ENCODE results near the gene DDIT4L.
"Not testable (repeated sequence)": the region's sequence is repeated elsewhere in the genome, so short reads cannot be mapped to it uniquely, and the experiment has no call there.

DDIT4L gene, protein sequence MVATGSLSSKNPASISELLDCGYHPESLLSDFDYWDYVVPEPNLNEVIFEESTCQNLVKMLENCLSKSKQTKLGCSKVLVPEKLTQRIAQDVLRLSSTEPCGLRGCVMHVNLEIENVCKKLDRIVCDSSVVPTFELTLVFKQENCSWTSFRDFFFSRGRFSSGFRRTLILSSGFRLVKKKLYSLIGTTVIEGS

GRCh38 chr4:100189820-100190642 lies at the start of gene DDIT4L:
TSS of gene DDIT4L (minus strand) at chr4:100190468. CDS start at chr4:100189983, 485 bp downstream.
- peak within 1 kb of the TSS; percentile 26; the same call in 1 of the 2 replicates for H3K9ac ChIP-seq (ENCODE audit: low read depth, low read length)
- no peaks in the 10 kb centered on the region for H3K36me3 ChIP-seq (ENCODE audit: control insufficient read depth, insufficient read depth, low read length)
- H3K9me3 ChIP-seq (ENCODE audit: control insufficient read depth, insufficient read depth, low read length), result no peaks in the 10 kb centered on the region
- H3K27ac ChIP-seq (ENCODE audit: low read depth, low read length), result peak within 1 kb of the TSS; percentile 21
- peak within 1 kb of the TSS; percentile 84 for H3K4me3 ChIP-seq (ENCODE audit: low read depth, low read length)
- H3K27me3 ChIP-seq (ENCODE audit: control insufficient read depth, insufficient read depth, low read length), result peaks cover 38% of the 10 kb centered on the region
- H3K4me1 ChIP-seq (ENCODE audit: control insufficient read depth, insufficient read depth, low read length), result peaks cover 30% of the 10 kb centered on the region

GRCh38 chr4:100240008-100240407 lies 49.7 kb upstream of the DDIT4L start:
- H3K4me3 ChIP-seq (ENCODE audit: low read depth, low read length), result no peak overlapping the region
- no peaks in the 10 kb centered on the region for H3K4me1 ChIP-seq (ENCODE audit: control insufficient read depth, insufficient read depth, low read length)
- H3K27ac ChIP-seq (ENCODE audit: low read depth, low read length), result no peak overlapping the region
- H3K36me3 ChIP-seq (ENCODE audit: control insufficient read depth, insufficient read depth, low read length), result no peaks in the 10 kb centered on the region
- no peak overlapping the region for H3K9ac ChIP-seq (ENCODE audit: low read depth, low read length)
- H3K27me3 ChIP-seq (ENCODE audit: control insufficient read depth, insufficient read depth, low read length), result no peaks in the 10 kb centered on the region
- H3K9me3 ChIP-seq (ENCODE audit: control insufficient read depth, insufficient read depth, low read length), result no peaks in the 10 kb centered on the region; the same call in 1 of the 2 replicates

- no peaks in the 10 kb centered on the region for H3K36me3 ChIP-seq (ENCODE audit: control insufficient read depth, insufficient read depth, low read length)
- no peak overlapping the region for H3K27ac ChIP-seq (ENCODE audit: low read depth, low read length)
- no peak overlapping the region for H3K9ac ChIP-seq (ENCODE audit: low read depth, low read length)
- H3K4me3 ChIP-seq (ENCODE audit: low read depth, low read length), result no peak overlapping the region
- H3K27me3 ChIP-seq (ENCODE audit: control insufficient read depth, insufficient read depth, low read length), result no peaks in the 10 kb centered on the region
- H3K9me3 ChIP-seq (ENCODE audit: control insufficient read depth, insufficient read depth, low read length), result peaks cover 34% of the 10 kb centered on the region
- no peaks in the 10 kb centered on the region for H3K4me1 ChIP-seq (ENCODE audit: control insufficient read depth, insufficient read depth, low read length)
Observed at GRCh38 chr4:100224721-100225120, 34.5 kb upstream of the DDIT4L start.

GRCh38 chr4:100224160-100224559 lies 33.9 kb upstream of the DDIT4L start:
- Histone ChIP-seq H3K9me3 (ENCODE audit: control insufficient read depth, insufficient read depth, low read length) (peaks cover 29% of the 10 kb centered on the region), H3K4me3 (ENCODE audit: low read depth, low read length) (no peak overlapping the region), H3K27ac (ENCODE audit: low read depth, low read length) (no peak overlapping the region), H3K9ac (ENCODE audit: low read depth, low read length) (no peak overlapping the region), H3K36me3 (ENCODE audit: control insufficient read depth, insufficient read depth, low read length) (no peaks in the 10 kb centered on the region), H3K27me3 (ENCODE audit: control insufficient read depth, insufficient read depth, low read length) (no peaks in the 10 kb centered on the region), H3K4me1 (ENCODE audit: control insufficient read depth, insufficient read depth, low read length) (no peaks in the 10 kb centered on the region)

DNA sequence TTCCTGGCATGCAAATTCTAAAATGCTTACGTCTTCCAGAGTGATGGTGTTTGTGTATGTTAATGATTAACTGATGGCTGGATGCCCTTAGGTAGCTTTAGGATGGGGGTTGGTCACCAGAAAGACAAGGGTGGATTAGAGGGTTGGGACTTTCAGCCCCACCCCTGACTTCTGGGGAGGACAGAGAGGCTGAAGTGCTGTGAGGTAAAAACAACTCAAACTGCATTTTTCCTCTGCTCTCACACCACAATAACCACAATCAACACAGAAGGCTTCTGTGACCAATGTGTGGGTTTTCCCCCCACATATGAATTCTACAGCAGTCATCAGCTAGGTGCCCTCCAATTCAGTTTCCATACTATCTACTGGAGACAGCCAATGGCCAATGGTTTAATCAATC lies 18.7 kb upstream of the DDIT4L start:
- H3K4me1 ChIP-seq (ENCODE audit: control insufficient read depth, insufficient read depth, low read length), result no peaks in the 10 kb centered on the region
- no peak overlapping the region for H3K9ac ChIP-seq (ENCODE audit: low read depth, low read length)
- no peaks in the 10 kb centered on the region for H3K27me3 ChIP-seq (ENCODE audit: control insufficient read depth, insufficient read depth, low read length)
- no peaks in the 10 kb centered on the region for H3K36me3 ChIP-seq (ENCODE audit: control insufficient read depth, insufficient read depth, low read length)
- H3K27ac ChIP-seq (ENCODE audit: low read depth, low read length), result no peak overlapping the region
- no peak overlapping the region for H3K4me3 ChIP-seq (ENCODE audit: low read depth, low read length)
- H3K9me3 ChIP-seq (ENCODE audit: control insufficient read depth, insufficient read depth, low read length), result no peaks in the 10 kb centered on the region

DNA sequence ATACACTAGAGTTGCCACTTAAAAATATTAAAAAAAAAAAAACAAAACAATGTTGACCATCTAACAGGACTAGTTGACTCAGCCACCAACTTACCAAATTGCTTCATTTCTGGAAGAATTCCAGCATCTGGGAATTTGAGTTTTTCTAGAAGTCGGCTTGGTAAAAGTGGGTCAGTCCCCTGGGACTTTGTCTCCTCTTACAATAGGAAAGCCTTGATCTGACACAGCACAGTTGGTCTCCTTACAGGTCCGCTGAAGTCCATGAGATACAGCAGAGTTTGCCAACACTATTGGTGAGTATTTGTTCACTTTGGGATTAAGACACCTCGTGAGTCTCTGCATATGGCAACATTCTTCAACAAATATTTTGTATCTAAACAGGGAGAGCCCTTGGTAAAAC lies 18.2 kb upstream of the DDIT4L start:
- Histone ChIP-seq H3K9ac (ENCODE audit: low read depth, low read length) (no peak overlapping the region), H3K27me3 (ENCODE audit: control insufficient read depth, insufficient read depth, low read length) (no peaks in the 10 kb centered on the region), H3K36me3 (ENCODE audit: control insufficient read depth, insufficient read depth, low read length) (no peaks in the 10 kb centered on the region), H3K27ac (ENCODE audit: low read depth, low read length) (no peak overlapping the region), H3K4me1 (ENCODE audit: control insufficient read depth, insufficient read depth, low read length) (peaks cover 2% of the 10 kb centered on the region; the same call in 1 of the 2 replicates), H3K9me3 (ENCODE audit: control insufficient read depth, insufficient read depth, low read length) (no peaks in the 10 kb centered on the region), H3K4me3 (ENCODE audit: low read depth, low read length) (no peak overlapping the region)

- Histone ChIP-seq H3K27me3 (ENCODE audit: control insufficient read depth, insufficient read depth, low read length) (no peaks in the 10 kb centered on the region), H3K9me3 (ENCODE audit: control insufficient read depth, insufficient read depth, low read length) (no peaks in the 10 kb centered on the region), H3K4me3 (ENCODE audit: low read depth, low read length) (no peak overlapping the region), H3K27ac (ENCODE audit: low read depth, low read length) (no peak overlapping the region), H3K36me3 (ENCODE audit: control insufficient read depth, insufficient read depth, low read length) (no peaks in the 10 kb centered on the region), H3K4me1 (ENCODE audit: control insufficient read depth, insufficient read depth, low read length) (peaks cover 6% of the 10 kb centered on the region; the same call in 1 of the 2 replicates), H3K9ac (ENCODE audit: low read depth, low read length) (no peak overlapping the region)
Observed at GRCh38 chr4:100206850-100207249, 16.6 kb upstream of the DDIT4L start.

GRCh38 chr4:100198061-100198460 lies 7.8 kb upstream of the DDIT4L start:
- Histone ChIP-seq H3K9ac (ENCODE audit: low read depth, low read length) (no peak overlapping the region), H3K27ac (ENCODE audit: low read depth, low read length) (no peak overlapping the region), H3K9me3 (ENCODE audit: control insufficient read depth, insufficient read depth, low read length) (no peaks in the 10 kb centered on the region), H3K36me3 (ENCODE audit: control insufficient read depth, insufficient read depth, low read length) (no peaks in the 10 kb centered on the region), H3K4me1 (ENCODE audit: control insufficient read depth, insufficient read depth, low read length) (0 out of 2 replicates have a peak, but pooled peaks cover under 1% of the 10 kb centered on the region), H3K4me3 (ENCODE audit: low read depth, low read length) (no peak overlapping the region), H3K27me3 (ENCODE audit: control insufficient read depth, insufficient read depth, low read length) (no peaks in the 10 kb centered on the region)

DNA sequence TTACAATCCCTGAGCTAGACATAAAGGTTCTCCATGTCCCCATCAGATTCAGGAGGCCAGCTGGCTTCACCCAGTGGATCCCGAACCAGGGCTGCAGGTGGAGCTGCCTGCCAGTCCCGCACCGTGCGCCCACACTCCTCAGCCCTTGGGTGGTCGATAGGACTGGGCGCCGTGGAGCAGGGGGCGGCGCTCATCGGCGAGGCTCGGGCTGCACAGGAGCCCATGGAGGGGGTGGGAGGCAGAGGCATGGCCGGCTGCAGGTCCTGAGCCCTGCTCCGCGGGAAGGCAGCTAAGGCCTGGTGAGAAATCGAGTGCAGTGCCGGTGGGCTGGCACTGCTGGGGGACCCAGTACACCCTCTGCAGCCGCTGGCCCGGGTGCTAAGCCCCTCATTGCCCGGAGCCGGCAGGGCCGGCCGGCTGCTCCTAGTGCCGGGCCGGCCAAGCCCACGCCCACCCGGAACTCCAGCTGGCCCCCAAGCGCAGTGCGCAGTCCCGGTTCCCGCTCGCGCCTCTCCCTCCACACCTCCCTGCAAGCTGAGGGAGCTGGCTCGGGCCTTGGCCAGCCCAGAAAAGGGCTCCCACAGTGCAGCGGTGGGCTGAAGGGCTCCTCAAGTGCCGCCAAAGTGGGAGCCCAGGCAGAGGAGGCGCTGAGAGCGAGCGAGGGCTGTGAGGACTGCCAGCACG lies 6.3 kb upstream of the DDIT4L start:
- not testable (repeated sequence) for H3K36me3 ChIP-seq (ENCODE audit: control insufficient read depth, insufficient read depth, low read length); H3K9me3 ChIP-seq (ENCODE audit: control insufficient read depth, insufficient read depth, low read length); H3K9ac ChIP-seq (ENCODE audit: low read depth, low read length); H3K27ac ChIP-seq (ENCODE audit: low read depth, low read length); H3K4me1 ChIP-seq (ENCODE audit: control insufficient read depth, insufficient read depth, low read length); H3K27me3 ChIP-seq (ENCODE audit: control insufficient read depth, insufficient read depth, low read length); H3K4me3 ChIP-seq (ENCODE audit: low read depth, low read length)

DNA sequence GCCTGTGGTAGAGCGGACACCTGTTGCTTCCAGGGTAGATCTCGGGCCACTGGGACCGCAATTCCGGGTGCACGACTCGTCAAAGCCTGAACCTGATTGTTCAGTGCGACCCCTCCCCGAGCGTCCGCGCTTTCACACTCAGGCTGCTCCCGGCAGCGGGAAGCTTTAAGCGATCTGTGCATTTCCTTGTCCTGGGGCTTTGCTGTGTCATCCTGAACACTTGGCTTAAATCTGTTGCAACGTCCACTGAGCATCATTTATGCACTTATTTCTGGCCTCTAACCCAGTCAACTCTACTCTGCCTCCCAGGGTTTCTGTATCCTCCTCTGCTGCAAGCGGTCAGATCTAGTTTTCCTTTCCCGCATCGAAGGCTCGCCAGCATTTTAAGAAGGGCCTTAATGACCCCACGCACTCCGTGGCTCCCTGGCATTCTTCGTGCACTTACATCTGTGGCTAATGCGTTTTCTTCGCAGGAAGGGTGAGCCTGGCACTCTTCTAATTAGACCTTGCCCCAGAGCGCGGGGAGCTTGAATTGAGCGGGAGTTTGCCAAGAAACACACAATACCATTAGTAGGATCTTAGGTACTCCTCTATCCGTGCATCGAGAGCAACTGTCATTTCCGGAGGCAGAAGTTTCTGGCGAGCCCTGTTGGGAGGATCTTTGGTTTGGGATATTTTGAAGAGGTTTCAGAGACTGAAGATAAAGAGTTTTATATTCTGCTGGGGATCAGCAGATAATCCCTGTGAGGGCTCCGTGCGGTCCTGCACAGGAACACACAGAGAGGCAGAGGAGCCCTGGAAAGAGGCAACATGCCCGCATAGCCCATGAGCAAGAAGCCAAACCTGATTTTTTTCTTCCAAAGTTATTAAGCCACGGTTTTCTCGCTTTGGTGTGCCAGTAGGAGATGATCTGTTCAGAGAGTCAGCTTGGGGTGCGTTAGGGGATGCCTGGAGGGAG lies 654 bp upstream of the DDIT4L start:
- Histone ChIP-seq H3K27ac (ENCODE audit: low read depth, low read length) (no peak overlapping the region), H3K9me3 (ENCODE audit: control insufficient read depth, insufficient read depth, low read length) (no peaks in the 10 kb centered on the region), H3K36me3 (ENCODE audit: control insufficient read depth, insufficient read depth, low read length) (no peaks in the 10 kb centered on the region), H3K4me3 (ENCODE audit: low read depth, low read length) (peak overlapping the region; percentile 84), H3K9ac (ENCODE audit: low read depth, low read length) (0 out of 2 replicates have a peak overlapping the region, but pooled peaks have one; percentile 26), H3K27me3 (ENCODE audit: control insufficient read depth, insufficient read depth, low read length) (peaks cover 38% of the 10 kb centered on the region), H3K4me1 (ENCODE audit: control insufficient read depth, insufficient read depth, low read length) (peaks cover 28% of the 10 kb centered on the region)
